K562 (cell line): ENCODE measurements around the gene RUNX1. TPM values are rescaled to one million over a fixed set of nuclear protein-coding genes. Genes with fewer than 3 reads are reported as not detected.

Experiments
- AFF1 ChIP-seq, 2 experiments: fragments of 450-650 bp; IDR thresholded peaks; 2 replicates each; pipeline ENCODE4 v1.6.1; 2018; ENCODE audit warnings: mild to moderate bottlenecking in 2 of 2, low read depth in 1 of 2; ENCODE audit not compliant: partially characterized antibody in 2 of 2
- ATF3 ChIP-seq, 2 experiments: fragments of 450-650 bp in 1 of 2; sonication (generic) in 1 of 2; formaldehyde crosslinking in 1 of 2; IDR thresholded peaks in 1 of 2; conservative IDR thresholded peaks in 1 of 2; 2 replicates each; pipeline versions ENCODE4 v1.6.1 to v1.8.1; 2016 to 2023; ENCODE audit warnings: mild to moderate bottlenecking in 2 of 2, moderate library complexity in 2 of 2, inconsistent platforms in 1 of 2, missing genetic modification reagents in 1 of 2
- BRD4 ChIP-seq: fragments of 200-600 bp; sonication (generic); IDR thresholded peaks from 2 replicates; pipeline ENCODE4 v1.6.1; 2017; ENCODE audit warnings: inconsistent platforms
- DMBX1 ChIP-seq: fragments of 250-450 bp; sonication (Bioruptor Pico); IDR thresholded peaks from 2 replicates; pipeline ENCODE4 v1.8.0; 2022; ENCODE audit warnings: inconsistent platforms, mild to moderate bottlenecking, moderate library complexity, borderline replicate concordance
- MEIS2 ChIP-seq: fragments of 450-650 bp; IDR thresholded peaks from 2 replicates; pipeline ENCODE4 v1.6.1; 2014; ENCODE audit warnings: mild to moderate bottlenecking; ENCODE audit not compliant: partially characterized antibody
- NFIC ChIP-seq: fragments of 450-650 bp; IDR thresholded peaks from 2 replicates; pipeline ENCODE4 v1.6.1; 2017; ENCODE audit warnings: mild to moderate bottlenecking, inconsistent platforms
- RBM14 ChIP-seq: fragments of 200-400 bp; formaldehyde crosslinking; IDR thresholded peaks from 2 replicates; pipeline ENCODE4 v1.6.1; 2018; ENCODE audit warnings: low read depth, mild to moderate bottlenecking, low read length, moderate library complexity, borderline replicate concordance; ENCODE audit not compliant: insufficient read depth
- RERE ChIP-seq: sonication (generic); formaldehyde crosslinking; IDR thresholded peaks from 2 replicates; pipeline ENCODE4 v1.8.0; 2023; ENCODE audit warnings: missing genetic modification reagents, mild to moderate bottlenecking, borderline replicate concordance
- SMAD1 ChIP-seq: fragments of 150-350 bp; IDR thresholded peaks from 2 replicates; pipeline ENCODE4 v1.6.1; 2014; ENCODE audit warnings: low read length, low read depth; ENCODE audit not compliant: partially characterized antibody
- TRIM28 ChIP-seq: fragments of 450-650 bp; IDR thresholded peaks from 2 replicates; pipeline ENCODE4 v1.6.1; 2017
- ZNF57 ChIP-seq: fragments of 450-650 bp; formaldehyde crosslinking; IDR thresholded peaks from 2 replicates; pipeline ENCODE4 v1.4.0; 2020; ENCODE audit warnings: mild to moderate bottlenecking, moderate library complexity
- polyA plus RNA-seq, 8 experiments: library from polyadenylated mRNA; depleted of rRNA in 4 of 8; stranded (reverse) in 5 of 8; unstranded in 3 of 8; fragments of >200 nt; fragmentation: Nextera tagmentation in 2 of 8; fragmentation: Illumina TruSeq in 1 of 8; extraction: Ambion mirVana in 2 of 8; extraction: Trizol in 1 of 8; gene quantifications; 2 replicates each; pipeline versions ENCODE4 v1.2.1 to v1.2.3, GENCODE V29; 2011 to 2014; ENCODE audit warnings: inconsistent platforms in 1 of 8, missing spikeins in 1 of 8
- total RNA-seq, 7 experiments: library from RNA; depleted of rRNA in 6 of 7; stranded (reverse); fragments of >200 nt in 6 of 7; fragmentation: Illumina TruSeq in 2 of 7; extraction: Trizol in 2 of 7; gene quantifications; 2 replicates each; pipeline versions ENCODE4 v1.2.1 to v1.2.3, GENCODE V29; 2011 to 2021; ENCODE audit warnings: low replicate concordance in 1 of 7
- TF ChIP-seq, protein P1 (sequence below): sonication (generic); formaldehyde crosslinking; IDR thresholded peaks from 2 replicates; pipeline ENCODE4 v1.8.1; 2022; ENCODE audit warnings: missing genetic modification reagents

RUNX1 gene
- total and polyA plus RNA-seq, 9 of the 15 experiments (the other 6 are each of a cell fraction or from before 2014, with no cell fraction given), result 2.2 to 68.6 (median 17.8) TPM

DNA sequence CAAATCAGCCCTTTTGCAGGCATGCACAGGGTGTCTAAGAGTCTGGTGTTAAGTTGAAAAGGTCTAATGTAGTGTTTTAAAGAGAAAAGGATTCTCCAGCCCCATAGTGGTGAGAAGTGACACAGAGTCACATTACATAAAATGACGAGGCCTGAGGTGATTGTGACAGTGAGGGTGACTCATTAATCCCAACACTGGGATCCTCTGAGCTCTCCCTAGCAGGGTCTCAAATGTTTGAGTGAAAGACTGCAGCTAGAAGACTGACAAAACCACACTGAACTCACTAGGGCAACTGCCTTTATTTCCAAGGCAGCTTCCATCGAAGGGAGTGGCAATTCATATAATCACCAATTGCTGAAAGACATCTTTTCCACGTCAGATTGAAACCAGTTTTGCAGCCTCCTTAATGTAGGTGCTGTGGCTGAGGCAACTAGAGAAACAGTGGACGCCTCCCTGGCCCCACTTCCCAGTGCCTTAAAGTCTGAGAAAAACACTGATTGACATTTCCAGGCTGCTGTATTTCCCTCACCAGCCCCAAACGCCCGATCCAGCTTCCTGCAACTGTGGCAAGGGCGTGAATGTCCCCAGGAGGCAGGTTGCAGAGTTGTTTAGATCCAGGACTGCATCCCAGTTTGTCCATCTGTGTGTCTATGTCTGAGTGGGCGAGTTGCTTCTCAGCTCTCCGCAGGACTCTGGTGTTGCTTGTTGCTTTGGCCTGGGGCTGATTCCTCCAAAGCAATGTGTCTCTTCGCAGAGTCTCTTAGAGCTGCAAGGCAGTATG, 81.4 kb downstream of the RUNX1 start (continued):
- TF ChIP-seq RERE (CRISPR knock-in tag) (no peak), SMAD1 (no peak), DMBX1 (CRISPR knock-in tag) (no peak), BRD4 (no peak), ATF3 (IDR thresholded peaks at IDR 0.05) (peak; percentile 96), ATF3 (CRISPR knock-in tag; conservative IDR thresholded peaks at IDR 0.05) (peak; percentile 66; the same call in 1 of the 2 replicates), RBM14 (no peak), TRIM28 (no peak), ZNF57 (CRISPR knock-in tag) (no peak), MEIS2 (peak; percentile 18), NFIC (no peak), AFF1 (IDR thresholded peaks at IDR 0.05; ENCODE audit: low read depth in 1 of 2, partially characterized antibody in 2 of 2) (no peak)
- TF ChIP-seq, protein P1, sequence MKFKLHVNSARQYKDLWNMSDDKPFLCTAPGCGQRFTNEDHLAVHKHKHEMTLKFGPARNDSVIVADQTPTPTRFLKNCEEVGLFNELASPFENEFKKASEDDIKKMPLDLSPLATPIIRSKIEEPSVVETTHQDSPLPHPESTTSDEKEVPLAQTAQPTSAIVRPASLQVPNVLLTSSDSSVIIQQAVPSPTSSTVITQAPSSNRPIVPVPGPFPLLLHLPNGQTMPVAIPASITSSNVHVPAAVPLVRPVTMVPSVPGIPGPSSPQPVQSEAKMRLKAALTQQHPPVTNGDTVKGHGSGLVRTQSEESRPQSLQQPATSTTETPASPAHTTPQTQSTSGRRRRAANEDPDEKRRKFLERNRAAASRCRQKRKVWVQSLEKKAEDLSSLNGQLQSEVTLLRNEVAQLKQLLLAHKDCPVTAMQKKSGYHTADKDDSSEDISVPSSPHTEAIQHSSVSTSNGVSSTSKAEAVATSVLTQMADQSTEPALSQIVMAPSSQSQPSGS (CRISPR knock-in tag), result no peak
